ENCODE measurements around the gene RASAL3. TPM values are rescaled to one million over a fixed set of nuclear protein-coding genes. Genes with fewer than 3 reads are reported as not detected.

The RASAL3 gene
- total and polyA plus RNA-seq, 2 of the 4 experiments (the other 2 are of a cell fraction), result 0.07 TPM; not detected in 1

GRCh38 chr19:15455996-15456395, 8.3 kb downstream of the RASAL3 start:
- in situ Hi-C loops (cut with MboI; ENCODE audit: low sequenced_read_pairs), result no loop called here
- ChIA-PET POLR2A (ENCODE audit: unreplicated experiment) (no interaction called here), CTCF (no interaction called here)
- TF ChIP-seq NFE2L2 (IDR thresholded peaks at IDR 0.05; ENCODE audit: low read depth, low read length) (no peak), POLR2A (IDR thresholded peaks at IDR 0.05; ENCODE audit: low read depth, low read length) (no peak), MAZ (IDR thresholded peaks at IDR 0.05; ENCODE audit: borderline replicate concordance, low read depth, low read length) (no peak), USF2 (IDR thresholded peaks at IDR 0.05; ENCODE audit: low read depth, low read length) (no peak), FOS (IDR thresholded peaks at IDR 0.05; ENCODE audit: low read depth, low read length) (no peak), SMC3 (IDR thresholded peaks at IDR 0.05; ENCODE audit: low read depth, low read length) (no peak), BHLHE40 (IDR thresholded peaks at IDR 0.05; ENCODE audit: low read depth, low read length) (no peak), ELK1 (IDR thresholded peaks at IDR 0.05; ENCODE audit: borderline replicate concordance, low read depth, low read length) (no peak), CHD1 (IDR thresholded peaks at IDR 0.05; ENCODE audit: low read depth, low read length) (no peak), RCOR1 (IDR thresholded peaks at IDR 0.05; ENCODE audit: insufficient replicate concordance, low read length) (no peak), CTCF (conservative IDR thresholded peaks at IDR 0.05; ENCODE audit: low read depth, low read length) (no peak), MXI1 (IDR thresholded peaks at IDR 0.05; ENCODE audit: borderline replicate concordance, low read depth, low read length) (no peak), RFX5 (IDR thresholded peaks at IDR 0.05; ENCODE audit: low read depth, low read length) (no peak), CEBPB (IDR thresholded peaks at IDR 0.05; ENCODE audit: low read depth, low read length) (no peak), RAD21 (IDR thresholded peaks at IDR 0.05; ENCODE audit: low read length) (no peak), MAFK (IDR thresholded peaks at IDR 0.05; ENCODE audit: low read depth, low read length) (no peak)
- no peak overlapping the region for H2AK5ac ChIP-seq (ENCODE audit: low read depth, low read length)
- no peak overlapping the region for H4K5ac ChIP-seq (ENCODE audit: low read depth, low read length)
- no peak overlapping the region for H2BK20ac ChIP-seq (ENCODE audit: low read depth, low read length)
- no peak overlapping the region for H2AFZ ChIP-seq (replicated peaks; ENCODE audit: low read length, poor library complexity)
- no peak overlapping the region for H3K4me2 ChIP-seq (ENCODE audit: low read depth, low read length)
- no peak overlapping the region for H4K8ac ChIP-seq (ENCODE audit: low read depth in 2 of 2, low read length in 2 of 2)
- DNase-seq, result no peak
- no peak overlapping the region for H3K4ac ChIP-seq (ENCODE audit: low read depth, low read length)
- no peak overlapping the region for H3K18ac ChIP-seq (ENCODE audit: low read depth, low read length)
- H3K27ac ChIP-seq (ENCODE audit: insufficient read depth, low read length), result no peak overlapping the region
- peaks cover 10% of the 10 kb centered on the region; the same call in 1 of the 2 replicates for H3K9me1 ChIP-seq (ENCODE audit: insufficient read depth, low read length)
- WGBS, 2 experiments (ENCODE audit: extremely low coverage in 2 of 2, insufficient read length in 1 of 2), result 78% methylated on average over 6 of the region's 9 CpGs; no CpG with 5 or more reads in 1 of the 2 experiments
- peaks cover 7% of the 10 kb centered on the region; the same call in 1 of the 2 replicates for H3K4me1 ChIP-seq (ENCODE audit: control insufficient read depth, insufficient read depth, low read length)
- no peak overlapping the region for H3K23ac ChIP-seq (ENCODE audit: low read depth, low read length)
- no peak overlapping the region for H2BK120ac ChIP-seq (ENCODE audit: low read depth, low read length)
- H2BK5ac ChIP-seq (ENCODE audit: low read depth, low read length, poor library complexity, severe bottlenecking), result no peak overlapping the region
- H3K27me3 ChIP-seq (ENCODE audit: control insufficient read depth, insufficient read depth, low read length), result peaks cover 41% of the 10 kb centered on the region
- H3K36me3 ChIP-seq (ENCODE audit: control insufficient read depth, insufficient read depth, low read length), result no peaks in the 10 kb centered on the region
- H3K4me3 ChIP-seq (ENCODE audit: insufficient read depth, low read depth, low read length), result no peak overlapping the region
- no peaks in the 10 kb centered on the region for H3K79me1 ChIP-seq (ENCODE audit: low read depth in 1 of 2, low read length in 2 of 2)
- no peaks in the 10 kb centered on the region for H3K9me3 ChIP-seq (ENCODE audit: control insufficient read depth, insufficient read depth, low read length)
- H3K9ac ChIP-seq (ENCODE audit: low read depth, low read length), result no peak overlapping the region
- BruUV-seq (replicated peaks), result no TSS peak
- intact Hi-C loops (cut with micrococcal nuclease), result loop anchor here (10.0 kb wide), 1 partner anchor 99 kb away; no protein-coding TSS in a partner anchor
- H2AK9ac ChIP-seq (replicated peaks; ENCODE audit: low read depth, low read length, poor library complexity), result no peak overlapping the region
- H3K14ac ChIP-seq (replicated peaks; ENCODE audit: low read depth, low read length), result no peak overlapping the region
- no peak overlapping the region for H2BK15ac ChIP-seq (ENCODE audit: low read depth, low read length)
- H4K20me1 ChIP-seq (ENCODE audit: insufficient read depth, low read length), result no peaks in the 10 kb centered on the region; the same call in 1 of the 2 replicates
- ATAC-seq (ENCODE audit: low read depth), result no peak
- H3K56ac ChIP-seq (ENCODE audit: extremely low read depth, insufficient read depth, low read length), result no peak overlapping the region
- no peak overlapping the region for H4K91ac ChIP-seq (ENCODE audit: insufficient read depth, low read depth, low read length)
- dilution Hi-C loops (cut with HindIII; ENCODE audit: low sequenced_read_pairs, unreplicated experiment), result no loop called here
